NCI-H2029 (cell line): ENCODE results near the gene CASR.

Source experiments
- DNase-seq: peaks from one replicate; lab custom pipeline; 2025; lab: John Stamatoyannopoulos, UW

CASR gene

GRCh38 chr3:122305818-122306621 lies 122.6 kb downstream of the CASR start:
- DNase-seq = no peak

GRCh38 chr3:122306622-122306953 lies 123.1 kb downstream of the CASR start:
- no peak for DNase-seq

- DNase-seq = no peak
Observed at GRCh38 chr3:122307094-122307687, 123.7 kb downstream of the CASR start.

- no peak for DNase-seq
Observed at GRCh38 chr3:122307976-122308375, 124.5 kb downstream of the CASR start.

- peak; percentile 33 for DNase-seq
Observed at GRCh38 chr3:122310361-122310760, 126.9 kb downstream of the CASR start.

- DNase-seq = no peak
Observed at GRCh38 chr3:122312826-122313225, 129.4 kb downstream of the CASR start.

- DNase-seq = no peak
Observed at GRCh38 chr3:122313281-122313680, 129.8 kb downstream of the CASR start.

GRCh38 chr3:122314228-122314876 lies 130.9 kb downstream of the CASR start:
- no peak for DNase-seq

- no peak for DNase-seq
Observed at GRCh38 chr3:122315619-122316018, 132.2 kb downstream of the CASR start.

- no peak for DNase-seq
Observed at GRCh38 chr3:122316368-122316767, 132.9 kb downstream of the CASR start.

- DNase-seq = no peak
Observed at GRCh38 chr3:122318620-122319019, 135.2 kb downstream of the CASR start.

- DNase-seq = no peak
Observed at GRCh38 chr3:122322095-122323075, 138.9 kb downstream of the CASR start.

- no peak for DNase-seq
Observed at GRCh38 chr3:122324871-122325323, 141.4 kb downstream of the CASR start, which contains the start of gene CSTA. CSTA (plus strand) TSS chr3:122325248; CDS start chr3:122325293, 45 bp downstream.

GRCh38 chr3:122325769-122326168 lies 142.3 kb downstream of the CASR start:
- DNase-seq = no peak

GRCh38 chr3:122331886-122332285 lies 148.4 kb downstream of the CASR start:
- DNase-seq = no peak

- no peak for DNase-seq
Observed at GRCh38 chr3:122332551-122332950, 149.1 kb downstream of the CASR start.
